GM13976 (cell line): ENCODE measurements around the gene NECTIN1.

Experiments
- DNase-seq: peaks from one replicate; pipeline ENCODE4 v3.0.0; 2012; ENCODE audit warnings: low spot score
- in situ Hi-C: fragments of 300-500 bp; cut with MboI; formaldehyde crosslinking; loops from one replicate; pipeline ENCODE4 v1.12.0; 2022; ENCODE audit warnings: low sequenced_read_pairs, mixed read lengths, inconsistent platforms; ENCODE audit not compliant: unreplicated experiment
- TF ChIP-seq, protein P1 (sequence below): IDR thresholded peaks from 2 replicates; pipeline ENCODE4 v1.5.1; 2012; ENCODE audit warnings: borderline replicate concordance, mild to moderate bottlenecking; ENCODE audit not compliant: insufficient read depth; ENCODE audit errors: extremely low read depth, missing control alignments, control extremely low read depth

The NECTIN1 gene

DNA sequence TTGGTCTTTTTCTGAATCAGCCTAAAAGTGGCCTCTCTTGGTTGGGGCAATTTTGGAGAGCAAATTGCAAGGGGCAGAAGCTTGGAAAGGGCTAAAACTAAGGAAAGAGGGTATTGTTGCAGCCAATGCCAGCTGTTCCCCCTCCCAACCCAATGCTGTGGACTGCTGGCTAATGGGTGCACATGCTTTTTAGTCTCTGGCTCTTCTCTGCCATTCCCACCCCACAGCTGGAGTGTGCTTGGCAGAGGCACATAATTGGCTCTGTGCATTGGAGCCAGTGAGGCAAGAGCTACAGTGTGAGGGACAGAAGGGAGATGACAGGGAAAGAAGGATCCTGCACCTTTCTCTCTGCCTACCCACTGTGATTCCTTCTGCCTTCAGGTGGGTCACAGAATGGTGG is 140.0 kb downstream of the NECTIN1 start:
- DNase-seq, result no peak
- in situ Hi-C loops, result no loop called here
- TF ChIP-seq, protein P1, sequence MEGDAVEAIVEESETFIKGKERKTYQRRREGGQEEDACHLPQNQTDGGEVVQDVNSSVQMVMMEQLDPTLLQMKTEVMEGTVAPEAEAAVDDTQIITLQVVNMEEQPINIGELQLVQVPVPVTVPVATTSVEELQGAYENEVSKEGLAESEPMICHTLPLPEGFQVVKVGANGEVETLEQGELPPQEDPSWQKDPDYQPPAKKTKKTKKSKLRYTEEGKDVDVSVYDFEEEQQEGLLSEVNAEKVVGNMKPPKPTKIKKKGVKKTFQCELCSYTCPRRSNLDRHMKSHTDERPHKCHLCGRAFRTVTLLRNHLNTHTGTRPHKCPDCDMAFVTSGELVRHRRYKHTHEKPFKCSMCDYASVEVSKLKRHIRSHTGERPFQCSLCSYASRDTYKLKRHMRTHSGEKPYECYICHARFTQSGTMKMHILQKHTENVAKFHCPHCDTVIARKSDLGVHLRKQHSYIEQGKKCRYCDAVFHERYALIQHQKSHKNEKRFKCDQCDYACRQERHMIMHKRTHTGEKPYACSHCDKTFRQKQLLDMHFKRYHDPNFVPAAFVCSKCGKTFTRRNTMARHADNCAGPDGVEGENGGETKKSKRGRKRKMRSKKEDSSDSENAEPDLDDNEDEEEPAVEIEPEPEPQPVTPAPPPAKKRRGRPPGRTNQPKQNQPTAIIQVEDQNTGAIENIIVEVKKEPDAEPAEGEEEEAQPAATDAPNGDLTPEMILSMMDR, result no peak
